A673 (cell line): Measurements from ENCODE around the gene ARSI.

ENCODE experiments used
- CTCF ChIP-seq: fragments of 300-800, 200-600 bp; sonication (generic); conservative IDR thresholded peaks from 2 replicates; pipeline ENCODE4 v1.5.1; 2017; ENCODE audit warnings: low read depth, mild to moderate bottlenecking, antibody characterized with exemption, low read length, moderate library complexity, mixed read lengths
- EZH2 ChIP-seq: fragments of 200-600 bp; sonication (generic); IDR thresholded peaks from 2 replicates; pipeline ENCODE4 v1.6.1; 2017; ENCODE audit warnings: borderline replicate concordance, low read depth, mild to moderate bottlenecking, mixed read lengths, antibody characterized with exemption, low read length; ENCODE audit not compliant: poor library complexity, severe bottlenecking

DNA sequence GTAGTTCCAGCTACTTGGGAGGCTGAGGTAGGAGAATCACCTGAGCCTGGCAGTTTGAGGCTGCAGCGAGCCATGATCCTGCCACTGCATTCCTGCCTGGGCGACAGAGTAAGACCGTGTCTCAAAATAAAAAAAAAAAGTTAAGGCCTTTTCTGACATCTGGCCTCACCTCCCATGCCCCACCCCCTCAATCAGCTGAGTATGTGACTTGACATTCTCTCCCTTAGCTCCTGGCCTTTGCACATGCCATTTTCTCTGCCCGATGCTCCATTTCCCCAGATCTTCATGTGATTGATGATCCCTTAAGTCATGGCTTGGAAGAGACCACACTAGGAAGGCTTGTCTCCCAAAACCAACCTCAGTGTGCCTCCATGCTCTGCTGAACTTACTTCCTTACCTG is 37.1 kb upstream of the ARSI start:
- TF ChIP-seq CTCF (no peak), EZH2 (no peak)
